HG02981 (cell line): Measurements from ENCODE around the gene CERS2.
A peak's percentile ranks its signal among the peaks of the same experiment; 100 is the strongest.
"Not testable (repeated sequence)": the region's sequence is repeated elsewhere in the genome, so short reads cannot be mapped to it uniquely, and the experiment has no call there.

Experiments used
- ATAC-seq: cut with Tn5 transposase; IDR thresholded peaks from one replicate; pipeline ENCODE4 v1.9.1; 2021; ENCODE audit warnings: mild to moderate bottlenecking, moderate library complexity; ENCODE audit not compliant: unreplicated experiment

The CERS2 gene

GRCh38 chr1:150971583-150972416 lies 2.8 kb downstream of the CERS2 start:
- ATAC-seq = no peak

- no peak for ATAC-seq
Observed at GRCh38 chr1:150970808-150971582, 3.6 kb downstream of the CERS2 start.

GRCh38 chr1:150969626-150970025 lies 5.0 kb downstream of the CERS2 start:
- no peak for ATAC-seq

GRCh38 chr1:150968491-150968890 lies 6.1 kb downstream of the CERS2 start:
- no peak for ATAC-seq

GRCh38 chr1:150967936-150968335 lies 6.7 kb downstream of the CERS2 start:
- no peak for ATAC-seq

GRCh38 chr1:150966011-150966410 lies 8.6 kb downstream of the CERS2 start:
- no peak for ATAC-seq

- no peak for ATAC-seq
Observed at GRCh38 chr1:150965605-150966004, 9.0 kb downstream of the CERS2 start.

GRCh38 chr1:150964164-150964489 lies 10.5 kb downstream of the CERS2 start:
- no peak for ATAC-seq

- no peak for ATAC-seq
Observed at GRCh38 chr1:150963321-150964163, 11.1 kb downstream of the CERS2 start.

- no peak for ATAC-seq
Observed at GRCh38 chr1:150961756-150962155, 12.9 kb downstream of the CERS2 start.

GRCh38 chr1:150960646-150961045 lies 14.0 kb downstream of the CERS2 start:
- no peak for ATAC-seq

- ATAC-seq = no peak
Observed at GRCh38 chr1:150957666-150958065, 17.0 kb downstream of the CERS2 start.

- no peak for ATAC-seq
Observed at GRCh38 chr1:150955280-150955679, 19.4 kb downstream of the CERS2 start.

- ATAC-seq = no peak
Observed at GRCh38 chr1:150954708-150955107, 19.9 kb downstream of the CERS2 start.

- no peak for ATAC-seq
Observed at GRCh38 chr1:150944856-150945255, 29.8 kb downstream of the CERS2 start.

- ATAC-seq = no peak
Observed at GRCh38 chr1:150931773-150932172, 42.9 kb downstream of the CERS2 start.

GRCh38 chr1:150928775-150929174 lies 45.9 kb downstream of the CERS2 start:
- not testable (repeated sequence) for ATAC-seq

- no peak for ATAC-seq
Observed at GRCh38 chr1:150928286-150928685, 46.3 kb downstream of the CERS2 start.

- ATAC-seq = no peak
Observed at GRCh38 chr1:150927624-150928023, 47.0 kb downstream of the CERS2 start.

- peak; percentile 83 for ATAC-seq
Observed at GRCh38 chr1:150926097-150926741, 48.4 kb downstream of the CERS2 start, which contains the start of gene SETDB1. Gene SETDB1, plus strand, starts transcription at chr1:150926363. Its CDS starts 1,352 bp downstream, at chr1:150927715.

- ATAC-seq = no peak
Observed at GRCh38 chr1:150925080-150925479, 49.6 kb downstream of the CERS2 start.
